Gastrocnemius medialis (tissue), 4 donors: Measurements from ENCODE around the gene FBLN7.

Experiments used
- POLR2A ChIP-seq, 2 donors: fragments of 450-650 bp; IDR thresholded peaks; one replicate each; pipeline ENCODE4 v1.6.1; 2017; ENCODE audit warnings: antibody characterized with exemption in 2 of 2, mild to moderate bottlenecking in 2 of 2, moderate library complexity in 2 of 2
- TF ChIP-seq, protein P1 (sequence below), 5 experiments: fragments of 450-650 bp in 3 of 5; fragments of 200-600 bp in 2 of 5; sonication (generic) in 2 of 5; IDR thresholded peaks in 4 of 5; conservative IDR thresholded peaks in 1 of 5; 1 replicate in 4 of 5; 2 replicates in 1 of 5; pipeline ENCODE4 v1.5.1; 2016 to 2019; ENCODE audit warnings: antibody characterized with exemption in 5 of 5, mild to moderate bottlenecking in 3 of 5, moderate library complexity in 3 of 5

DNA sequence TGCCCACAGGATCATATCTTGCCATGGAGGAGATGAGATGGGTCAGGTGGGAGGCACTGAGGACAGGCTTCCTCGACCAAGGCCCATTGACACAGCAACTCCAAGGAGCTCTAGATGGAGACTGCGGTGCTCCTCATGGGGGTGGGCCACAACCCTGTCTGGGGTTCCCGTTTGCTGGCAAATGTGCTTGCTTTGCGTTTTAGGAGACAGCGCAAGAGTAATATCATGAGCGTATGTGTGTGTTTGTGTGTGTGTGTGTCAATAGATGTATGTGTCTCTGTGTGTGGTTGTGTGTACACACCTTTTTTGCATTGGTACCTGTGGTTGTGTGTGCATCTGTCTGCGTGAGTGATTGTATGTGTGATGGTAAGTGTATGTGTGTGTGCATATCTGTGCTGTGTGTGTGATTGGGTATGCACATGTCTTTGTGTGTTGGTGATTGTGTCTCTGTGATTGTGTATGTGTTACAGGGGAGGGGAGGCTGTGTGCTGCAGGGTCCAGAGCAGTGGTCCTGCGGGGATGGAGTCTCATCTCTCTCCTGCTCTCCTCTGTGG lies 4.4 kb downstream of the FBLN7 start:
- TF ChIP-seq, protein P1, sequence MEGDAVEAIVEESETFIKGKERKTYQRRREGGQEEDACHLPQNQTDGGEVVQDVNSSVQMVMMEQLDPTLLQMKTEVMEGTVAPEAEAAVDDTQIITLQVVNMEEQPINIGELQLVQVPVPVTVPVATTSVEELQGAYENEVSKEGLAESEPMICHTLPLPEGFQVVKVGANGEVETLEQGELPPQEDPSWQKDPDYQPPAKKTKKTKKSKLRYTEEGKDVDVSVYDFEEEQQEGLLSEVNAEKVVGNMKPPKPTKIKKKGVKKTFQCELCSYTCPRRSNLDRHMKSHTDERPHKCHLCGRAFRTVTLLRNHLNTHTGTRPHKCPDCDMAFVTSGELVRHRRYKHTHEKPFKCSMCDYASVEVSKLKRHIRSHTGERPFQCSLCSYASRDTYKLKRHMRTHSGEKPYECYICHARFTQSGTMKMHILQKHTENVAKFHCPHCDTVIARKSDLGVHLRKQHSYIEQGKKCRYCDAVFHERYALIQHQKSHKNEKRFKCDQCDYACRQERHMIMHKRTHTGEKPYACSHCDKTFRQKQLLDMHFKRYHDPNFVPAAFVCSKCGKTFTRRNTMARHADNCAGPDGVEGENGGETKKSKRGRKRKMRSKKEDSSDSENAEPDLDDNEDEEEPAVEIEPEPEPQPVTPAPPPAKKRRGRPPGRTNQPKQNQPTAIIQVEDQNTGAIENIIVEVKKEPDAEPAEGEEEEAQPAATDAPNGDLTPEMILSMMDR (IDR thresholded peaks at IDR 0.05 in 4 of 5, conservative IDR thresholded peaks at IDR 0.05 in 1 of 5): no peak
- no peak for TF ChIP-seq POLR2A (IDR thresholded peaks at IDR 0.05)
